Erythroblast (primary cell): ENCODE measurements around the gene GFRA1.

Source experiments
- DNase-seq, 2 experiments: peaks; one replicate each; lab custom pipeline; 2025; lab: John Stamatoyannopoulos, UW
- GATA1 ChIP-seq: IDR thresholded peaks from 2 replicates; pipeline ENCODE4 v1.6.1; 2011; ENCODE audit warnings: low read depth, mild to moderate bottlenecking, control low read depth, low read length, moderate library complexity
- POLR2A ChIP-seq: IDR thresholded peaks from 2 replicates; pipeline ENCODE4 v1.6.1; 2011; ENCODE audit warnings: mild to moderate bottlenecking, low read length

GFRA1 gene

GRCh38 chr10:116163333-116164131 is 109.5 kb downstream of the GFRA1 start:
- TF ChIP-seq POLR2A, result no peak
- no peak for TF ChIP-seq GATA1
- no peak for DNase-seq

GRCh38 chr10:116162851-116163250 is 110.2 kb downstream of the GFRA1 start:
- TF ChIP-seq GATA1 (no peak), POLR2A (no peak)
- DNase-seq, result no peak

- DNase-seq, result no peak
- TF ChIP-seq POLR2A (no peak), GATA1 (no peak)
These were observed 112.7 kb downstream of the GFRA1 start for GRCh38 chr10:116160271-116160670.

GRCh38 chr10:116159197-116159596 is 113.8 kb downstream of the GFRA1 start:
- TF ChIP-seq POLR2A (no peak), GATA1 (no peak)
- DNase-seq, result no peak

- TF ChIP-seq POLR2A (no peak), GATA1 (no peak)
- DNase-seq, result no peak
These were observed 115.0 kb downstream of the GFRA1 start for GRCh38 chr10:116158036-116158435.

- DNase-seq, result no peak
- no peak for TF ChIP-seq POLR2A
- no peak for TF ChIP-seq GATA1
These were observed 115.5 kb downstream of the GFRA1 start for GRCh38 chr10:116157485-116157884.

GRCh38 chr10:116156819-116157218 is 116.2 kb downstream of the GFRA1 start:
- no peak for DNase-seq
- no peak for TF ChIP-seq GATA1
- TF ChIP-seq POLR2A, result no peak

GRCh38 chr10:116155191-116155590 is 117.8 kb downstream of the GFRA1 start:
- no peak for DNase-seq
- TF ChIP-seq GATA1 (no peak), POLR2A (no peak)

- no peak for DNase-seq
- no peak for TF ChIP-seq GATA1
- no peak for TF ChIP-seq POLR2A
These were observed 118.4 kb downstream of the GFRA1 start for GRCh38 chr10:116154651-116155050.

- TF ChIP-seq POLR2A, result no peak
- TF ChIP-seq GATA1, result no peak
- DNase-seq, result no peak
These were observed 121.9 kb downstream of the GFRA1 start for GRCh38 chr10:116151076-116151475.

- TF ChIP-seq POLR2A (no peak), GATA1 (no peak)
- DNase-seq, result no peak
These were observed 122.4 kb downstream of the GFRA1 start for GRCh38 chr10:116150606-116151005.

GRCh38 chr10:116147147-116147905 is 125.7 kb downstream of the GFRA1 start:
- TF ChIP-seq GATA1 (no peak), POLR2A (no peak)
- DNase-seq, result no peak

GRCh38 chr10:116146372-116147140 is 126.5 kb downstream of the GFRA1 start:
- TF ChIP-seq POLR2A, result no peak
- TF ChIP-seq GATA1, result no peak
- no peak for DNase-seq
